Right renal pelvis (tissue), 4 donors: ENCODE results near the gene ADORA2A. TPM values are rescaled to one million over a fixed set of nuclear protein-coding genes. Genes with fewer than 3 reads are reported as not detected.

Experiments
- DNase-seq, 4 donors: peaks; one replicate each; pipeline ENCODE4 v3.0.0-alpha.2; 2013; ENCODE audit warnings: low read depth in 4 of 4, low spot score in 3 of 4, missing footprints in 1 of 4
- polyA plus RNA-seq, 4 donors: library from polyadenylated mRNA; unstranded; fragments of 120-200 nt; gene quantifications; one replicate each; pipeline ENCODE4 v1.2.1, GENCODE V29; 2013; ENCODE audit not compliant: insufficient read length in 4 of 4

The ADORA2A gene
- polyA plus RNA-seq, 4 donors: 7.6 to 9.1 (median 8.3) TPM

DNA sequence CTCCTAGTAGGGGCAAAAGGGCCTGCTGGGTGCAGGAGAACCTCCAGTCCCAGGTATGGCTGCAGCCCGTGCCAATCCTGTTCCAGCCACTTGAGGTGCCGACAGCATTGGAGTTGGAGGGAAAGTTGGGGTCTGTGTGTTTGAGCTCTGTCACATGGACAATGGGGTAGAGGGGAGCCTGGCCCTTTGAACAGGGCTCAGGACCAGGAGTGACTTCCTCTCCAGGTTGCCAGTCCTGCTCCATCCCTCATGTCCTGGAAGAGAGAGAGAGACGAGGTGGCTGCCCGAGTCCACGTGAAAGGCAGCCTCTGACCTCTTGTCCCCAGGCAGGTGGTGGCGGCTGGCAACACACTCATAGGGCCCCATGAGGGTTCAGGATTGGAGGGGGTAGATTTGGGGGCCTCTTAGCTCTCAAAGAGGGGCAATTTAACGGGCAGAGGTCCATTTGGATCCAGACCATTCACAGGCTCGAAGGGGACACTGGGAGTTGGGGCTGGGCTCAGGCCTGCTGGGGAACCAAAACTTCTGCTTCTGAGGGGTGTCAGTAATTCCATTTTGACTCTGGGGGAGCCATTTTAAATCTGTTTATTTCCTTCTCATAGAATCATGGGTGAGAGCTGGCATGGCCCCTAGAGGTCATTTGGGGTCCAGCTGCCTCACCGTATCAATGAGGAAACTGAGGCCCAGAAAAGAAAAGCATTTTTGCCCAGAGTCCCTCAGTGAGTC lies 4.1 kb downstream of the ADORA2A start:
- DNase-seq: no peak

DNA sequence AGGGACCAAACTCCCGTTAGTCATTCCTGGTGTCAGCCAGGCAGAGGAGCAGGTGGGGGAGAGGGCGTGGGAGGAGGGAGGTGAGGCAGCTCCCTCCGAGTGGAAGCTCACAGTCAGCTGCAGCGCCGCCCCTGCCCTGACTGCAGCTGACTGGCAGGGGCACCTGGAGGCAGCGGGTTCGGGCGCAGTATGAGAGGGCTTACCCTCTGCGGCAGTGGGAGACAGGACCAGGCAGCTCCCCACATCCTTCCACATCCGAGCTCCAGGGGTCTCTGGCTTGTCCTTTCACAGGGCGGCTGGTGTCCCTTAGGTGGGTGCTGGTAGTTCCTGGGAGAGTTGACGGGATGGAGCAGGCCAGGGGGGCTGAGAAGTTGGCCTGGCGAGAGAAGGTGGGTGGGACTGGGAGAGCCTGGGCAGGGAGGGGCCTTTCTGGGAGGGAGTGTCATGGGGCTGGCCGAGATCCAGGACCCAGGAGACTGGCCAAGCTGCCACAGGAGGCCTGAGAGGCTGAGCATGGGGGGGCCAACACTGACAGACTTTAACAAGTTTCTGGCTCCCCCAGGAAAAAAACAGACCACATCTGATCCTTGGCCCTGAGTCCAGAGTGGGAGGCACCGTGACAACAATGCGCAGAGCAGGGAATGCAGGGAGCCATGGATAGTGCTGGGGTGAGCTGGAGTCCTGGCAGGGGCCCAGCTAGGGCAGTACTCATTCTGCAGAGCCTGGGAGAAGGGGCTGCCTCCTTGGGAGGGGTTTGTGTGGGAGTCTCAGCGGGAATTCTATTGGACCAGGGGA lies 4.9 kb downstream of the ADORA2A start:
- no peak for DNase-seq

DNA sequence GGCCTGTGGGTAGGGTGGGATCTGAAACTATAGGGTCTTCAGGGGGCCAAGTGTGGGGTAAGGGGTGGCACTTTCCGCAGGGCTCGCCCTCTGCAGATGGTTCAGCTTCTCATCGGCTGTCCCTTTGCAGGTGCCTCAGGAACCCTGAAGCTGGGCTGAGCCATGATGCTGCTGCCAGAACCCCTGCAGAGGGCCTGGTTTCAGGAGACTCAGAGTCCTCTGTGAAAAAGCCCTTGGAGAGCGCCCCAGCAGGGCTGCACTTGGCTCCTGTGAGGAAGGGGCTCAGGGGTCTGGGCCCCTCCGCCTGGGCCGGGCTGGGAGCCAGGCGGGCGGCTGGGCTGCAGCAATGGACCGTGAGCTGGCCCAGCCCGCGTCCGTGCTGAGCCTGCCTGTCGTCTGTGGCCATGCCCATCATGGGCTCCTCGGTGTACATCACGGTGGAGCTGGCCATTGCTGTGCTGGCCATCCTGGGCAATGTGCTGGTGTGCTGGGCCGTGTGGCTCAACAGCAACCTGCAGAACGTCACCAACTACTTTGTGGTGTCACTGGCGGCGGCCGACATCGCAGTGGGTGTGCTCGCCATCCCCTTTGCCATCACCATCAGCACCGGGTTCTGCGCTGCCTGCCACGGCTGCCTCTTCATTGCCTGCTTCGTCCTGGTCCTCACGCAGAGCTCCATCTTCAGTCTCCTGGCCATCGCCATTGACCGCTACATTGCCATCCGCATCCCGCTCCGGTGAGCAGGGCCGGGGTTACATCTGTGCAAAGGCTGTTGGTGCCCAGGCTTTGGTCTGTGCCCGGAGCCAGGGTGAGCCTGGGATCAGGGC lies 5.8 kb downstream of the ADORA2A start:
- no peak for DNase-seq

DNA sequence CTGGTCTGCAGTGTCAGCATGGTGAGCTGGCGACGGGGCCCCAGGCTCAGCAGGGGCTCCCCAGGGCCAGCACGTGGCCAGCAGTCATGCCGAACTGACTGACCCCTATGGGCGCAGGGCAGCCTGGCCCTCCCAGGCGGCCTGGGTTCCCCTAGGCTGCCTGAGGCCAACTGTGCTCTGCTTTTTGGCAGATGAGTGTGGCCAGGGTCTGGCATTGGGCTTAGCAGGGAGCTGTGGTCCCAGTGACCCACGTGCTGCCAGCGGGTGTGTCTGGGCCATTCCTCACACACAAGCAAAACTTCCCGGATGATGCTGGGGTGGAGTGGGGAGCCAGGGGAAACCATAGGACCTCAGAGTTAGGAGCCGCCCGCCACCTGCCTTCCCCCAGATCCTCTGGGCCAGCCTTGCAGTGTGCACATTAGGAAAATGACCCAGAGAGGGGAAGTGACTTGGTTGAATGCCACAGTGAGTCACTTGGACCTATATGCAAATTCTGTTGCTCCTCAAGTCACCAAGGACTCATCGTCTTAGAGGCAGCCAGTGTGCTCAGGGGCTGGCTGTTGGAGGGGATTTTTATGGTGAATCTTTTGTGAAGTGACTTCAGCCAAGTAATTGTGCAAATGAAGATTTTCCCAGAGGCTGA lies 6.5 kb downstream of the ADORA2A start:
- DNase-seq: no peak

DNA sequence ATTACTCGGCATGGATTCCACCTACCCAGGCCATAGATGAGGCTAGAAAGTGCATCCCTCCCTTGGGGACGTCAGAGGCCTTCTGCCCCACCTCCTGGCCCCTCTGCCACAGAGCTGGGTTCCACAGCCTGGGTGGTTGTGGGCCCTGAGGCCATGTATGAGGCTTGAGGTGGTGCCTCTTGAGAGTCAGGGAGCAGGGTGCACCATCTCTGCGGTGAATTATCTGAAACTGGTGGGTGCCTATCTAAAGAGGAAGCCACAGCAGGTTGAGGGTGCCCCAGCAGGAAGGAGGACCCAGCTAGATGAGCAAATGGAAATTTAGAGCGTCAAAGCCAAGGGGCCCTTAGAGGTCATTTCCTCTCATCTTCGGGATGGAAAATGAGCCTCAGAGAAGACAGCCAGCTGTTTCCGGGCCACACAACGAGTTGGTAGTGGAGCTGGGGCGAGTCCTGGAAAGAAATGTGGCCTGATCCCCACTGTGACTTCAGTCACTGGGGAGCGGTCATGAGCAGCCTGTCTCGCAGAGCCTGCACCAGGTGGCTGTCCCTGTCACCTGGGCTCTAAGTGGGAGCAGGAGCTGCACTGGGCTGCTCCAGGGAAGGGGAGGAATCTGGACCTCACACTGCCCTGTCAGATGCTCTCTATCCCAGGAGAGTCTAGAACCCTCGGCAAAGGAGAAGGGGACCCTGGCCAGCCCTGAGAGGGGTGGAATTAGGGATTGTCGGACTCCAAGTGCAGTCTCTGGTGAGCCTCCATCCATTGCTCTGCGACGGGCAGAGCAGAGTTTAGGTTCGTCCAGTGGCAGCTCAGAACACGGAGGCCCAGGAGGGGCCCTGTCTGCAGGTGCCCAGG lies 7.3 kb downstream of the ADORA2A start:
- no peak for DNase-seq

DNA sequence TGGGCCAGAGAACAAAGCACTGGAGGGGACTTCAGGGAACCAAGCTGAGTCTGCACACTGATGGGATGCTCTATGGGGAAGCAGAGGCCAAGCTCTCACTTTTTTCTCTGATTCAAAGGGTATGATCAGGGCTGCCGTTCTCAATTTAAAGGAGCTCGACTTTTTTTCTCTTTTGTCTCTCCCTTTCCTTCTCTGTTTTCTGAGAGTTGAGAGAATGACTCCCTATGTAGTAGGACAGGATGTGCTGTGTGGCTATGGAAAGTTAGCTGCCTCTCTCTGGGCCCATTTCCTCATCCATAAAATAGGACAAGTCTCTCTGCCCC lies 7.9 kb downstream of the ADORA2A start:
- DNase-seq: no peak

DNA sequence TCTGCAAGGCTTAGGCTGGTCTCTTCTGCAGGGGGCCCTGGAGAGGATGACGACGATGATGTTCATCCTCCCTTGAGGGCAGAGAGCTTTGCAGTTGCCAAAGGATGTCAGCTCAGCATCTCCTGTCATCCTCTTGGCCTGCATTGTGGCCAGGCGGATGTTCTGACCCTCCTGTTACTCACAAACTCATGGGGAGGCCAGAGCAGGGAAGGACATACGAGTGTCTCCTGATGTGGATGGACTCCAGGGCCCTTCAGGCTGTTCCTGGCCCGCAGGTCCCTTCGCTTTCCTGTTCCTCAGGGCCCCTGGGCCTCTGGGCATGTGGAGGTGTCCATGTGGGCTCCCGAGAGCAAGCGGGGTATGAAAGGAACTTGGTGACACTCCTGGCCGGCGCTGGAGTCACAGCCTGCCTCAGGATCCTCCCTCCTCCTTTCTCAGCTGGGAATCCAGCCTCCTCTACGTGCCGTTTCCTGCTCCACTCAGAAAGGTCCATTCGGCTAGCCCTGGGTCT lies 8.5 kb downstream of the ADORA2A start:
- no peak for DNase-seq

DNA sequence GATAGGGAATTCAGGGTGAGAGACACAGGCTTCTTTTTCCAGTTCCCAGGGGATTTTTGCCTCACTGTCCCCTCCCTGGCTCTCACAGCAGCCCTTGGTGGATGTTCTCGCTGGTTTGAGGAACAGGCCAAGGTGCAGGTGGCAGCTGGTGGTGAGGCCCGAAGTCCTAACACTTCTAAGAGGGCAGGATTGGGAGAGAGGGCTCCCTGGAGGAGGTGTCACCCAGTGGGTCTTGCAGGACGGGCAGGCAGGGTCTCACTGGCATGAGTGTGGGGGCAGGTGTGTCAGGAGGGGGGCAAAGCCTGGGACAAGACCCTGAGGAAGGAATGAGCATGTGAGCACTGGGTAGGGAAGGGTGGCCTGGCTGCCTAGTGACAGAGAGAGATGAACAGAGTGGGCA lies 9.2 kb downstream of the ADORA2A start:
- DNase-seq: no peak

DNA sequence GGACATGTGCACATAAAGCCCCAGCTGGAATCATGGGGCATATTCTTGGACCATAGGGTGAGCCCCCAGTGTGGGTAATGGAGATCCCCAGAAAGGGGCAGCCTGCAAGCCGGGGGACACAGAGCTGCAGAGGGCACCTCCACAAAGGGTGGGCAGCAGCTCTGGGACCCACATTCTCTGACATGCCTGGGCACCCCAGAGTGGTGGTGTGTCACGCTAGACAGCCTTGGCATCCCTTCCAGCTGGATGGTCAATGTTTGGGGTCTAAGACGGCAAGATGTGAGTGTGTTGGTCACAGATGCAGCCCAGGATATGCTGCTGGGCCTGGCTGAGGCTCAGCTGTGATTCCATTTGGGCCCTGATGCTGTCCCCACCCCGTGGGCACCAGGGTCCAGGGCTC lies 9.7 kb downstream of the ADORA2A start:
- DNase-seq: no peak

DNA sequence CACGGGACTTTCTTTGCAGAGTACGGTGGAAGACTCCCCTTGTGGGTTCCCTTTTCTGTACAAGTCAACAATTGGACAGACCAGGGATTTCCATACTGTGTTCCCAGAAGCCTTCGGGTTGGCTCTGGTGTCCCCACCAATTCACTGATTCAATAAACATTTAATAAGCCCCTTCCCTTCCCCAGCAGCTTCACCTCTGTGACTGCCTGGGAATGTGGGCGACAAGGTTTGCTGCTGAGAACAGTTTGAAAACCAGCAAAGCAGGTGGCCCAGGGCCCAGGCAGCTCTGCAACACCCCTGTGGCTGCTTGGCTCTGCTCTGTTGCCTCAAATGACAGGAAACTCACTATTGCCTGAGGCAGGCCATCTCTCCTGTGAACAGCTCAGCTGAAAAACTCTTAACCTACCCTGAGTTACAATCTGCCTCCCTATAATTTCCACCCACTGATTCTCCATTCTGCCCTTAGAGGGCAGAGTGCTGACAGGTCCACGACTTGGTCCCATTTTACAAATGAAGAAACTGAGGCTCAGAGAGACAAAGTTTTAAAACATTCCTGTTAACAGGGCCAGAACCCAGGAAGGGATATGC lies 10.4 kb downstream of the ADORA2A start:
- DNase-seq: no peak

DNA sequence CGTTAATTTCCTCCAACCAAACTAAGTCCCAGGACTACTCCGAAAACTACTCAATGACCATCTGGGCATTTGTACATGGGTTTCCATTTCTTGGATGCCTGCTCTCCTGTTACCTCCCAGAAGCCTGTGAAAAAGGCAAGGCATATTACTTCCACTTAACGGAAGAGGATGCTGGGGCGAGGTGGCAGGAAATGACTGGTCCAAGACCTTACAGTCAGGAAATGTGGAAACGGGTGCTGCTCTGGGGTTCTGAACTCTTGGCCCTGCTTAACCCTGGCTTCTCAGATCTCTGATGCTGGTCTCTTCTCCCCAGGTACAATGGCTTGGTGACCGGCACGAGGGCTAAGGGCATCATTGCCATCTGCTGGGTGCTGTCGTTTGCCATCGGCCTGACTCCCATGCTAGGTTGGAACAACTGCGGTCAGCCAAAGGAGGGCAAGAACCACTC lies 12.9 kb downstream of the ADORA2A start:
- DNase-seq: no peak

DNA sequence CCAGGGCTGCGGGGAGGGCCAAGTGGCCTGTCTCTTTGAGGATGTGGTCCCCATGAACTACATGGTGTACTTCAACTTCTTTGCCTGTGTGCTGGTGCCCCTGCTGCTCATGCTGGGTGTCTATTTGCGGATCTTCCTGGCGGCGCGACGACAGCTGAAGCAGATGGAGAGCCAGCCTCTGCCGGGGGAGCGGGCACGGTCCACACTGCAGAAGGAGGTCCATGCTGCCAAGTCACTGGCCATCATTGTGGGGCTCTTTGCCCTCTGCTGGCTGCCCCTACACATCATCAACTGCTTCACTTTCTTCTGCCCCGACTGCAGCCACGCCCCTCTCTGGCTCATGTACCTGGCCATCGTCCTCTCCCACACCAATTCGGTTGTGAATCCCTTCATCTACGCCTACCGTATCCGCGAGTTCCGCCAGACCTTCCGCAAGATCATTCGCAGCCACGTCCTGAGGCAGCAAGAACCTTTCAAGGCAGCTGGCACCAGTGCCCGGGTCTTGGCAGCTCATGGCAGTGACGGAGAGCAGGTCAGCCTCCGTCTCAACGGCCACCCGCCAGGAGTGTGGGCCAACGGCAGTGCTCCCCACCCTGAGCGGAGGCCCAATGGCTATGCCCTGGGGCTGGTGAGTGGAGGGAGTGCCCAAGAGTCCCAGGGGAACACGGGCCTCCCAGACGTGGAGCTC lies 13.5 kb downstream of the ADORA2A start:
- DNase-seq: no peak

DNA sequence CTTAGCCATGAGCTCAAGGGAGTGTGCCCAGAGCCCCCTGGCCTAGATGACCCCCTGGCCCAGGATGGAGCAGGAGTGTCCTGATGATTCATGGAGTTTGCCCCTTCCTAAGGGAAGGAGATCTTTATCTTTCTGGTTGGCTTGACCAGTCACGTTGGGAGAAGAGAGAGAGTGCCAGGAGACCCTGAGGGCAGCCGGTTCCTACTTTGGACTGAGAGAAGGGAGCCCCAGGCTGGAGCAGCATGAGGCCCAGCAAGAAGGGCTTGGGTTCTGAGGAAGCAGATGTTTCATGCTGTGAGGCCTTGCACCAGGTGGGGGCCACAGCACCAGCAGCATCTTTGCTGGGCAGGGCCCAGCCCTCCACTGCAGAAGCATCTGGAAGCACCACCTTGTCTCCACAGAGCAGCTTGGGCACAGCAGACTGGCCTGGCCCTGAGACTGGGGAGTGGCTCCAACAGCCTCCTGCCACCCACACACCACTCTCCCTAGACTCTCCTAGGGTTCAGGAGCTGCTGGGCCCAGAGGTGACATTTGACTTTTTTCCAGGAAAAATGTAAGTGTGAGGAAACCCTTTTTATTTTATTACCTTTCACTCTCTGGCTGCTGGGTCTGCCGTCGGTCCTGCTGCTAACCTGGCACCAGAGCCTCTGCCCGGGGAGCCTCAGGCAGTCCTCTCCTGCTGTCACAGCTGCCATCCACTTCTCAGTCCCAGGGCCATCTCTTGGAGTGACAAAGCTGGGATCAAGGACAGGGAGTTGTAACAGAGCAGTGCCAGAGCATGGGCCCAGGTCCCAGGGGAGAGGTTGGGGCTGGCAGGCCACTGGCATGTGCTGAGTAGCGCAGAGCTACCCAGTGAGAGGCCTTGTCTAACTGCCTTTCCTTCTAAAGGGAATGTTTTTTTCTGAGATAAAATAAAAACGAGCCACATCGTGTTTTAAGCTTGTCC lies 14.3 kb downstream of the ADORA2A start:
- no peak for DNase-seq

DNA sequence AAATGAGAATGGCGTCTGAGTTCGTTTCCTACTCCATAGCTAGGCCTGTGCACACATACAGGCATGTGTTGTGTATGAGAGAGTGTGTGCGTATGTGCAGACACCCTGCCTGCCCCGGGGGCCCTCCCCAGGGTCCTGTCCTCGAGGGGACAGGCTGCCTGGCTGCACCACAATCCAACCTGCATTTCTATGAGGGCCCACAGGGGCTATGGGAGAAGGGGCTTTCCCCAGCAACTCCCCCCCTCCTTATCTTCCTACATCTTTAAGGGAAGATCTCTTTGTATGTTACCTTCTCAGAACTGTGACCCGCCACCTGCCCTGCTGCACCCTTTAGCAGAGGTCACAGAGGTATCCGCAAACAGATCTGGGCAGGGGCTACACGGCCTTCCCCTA lies 14.9 kb downstream of the ADORA2A start:
- DNase-seq: no peak

DNA sequence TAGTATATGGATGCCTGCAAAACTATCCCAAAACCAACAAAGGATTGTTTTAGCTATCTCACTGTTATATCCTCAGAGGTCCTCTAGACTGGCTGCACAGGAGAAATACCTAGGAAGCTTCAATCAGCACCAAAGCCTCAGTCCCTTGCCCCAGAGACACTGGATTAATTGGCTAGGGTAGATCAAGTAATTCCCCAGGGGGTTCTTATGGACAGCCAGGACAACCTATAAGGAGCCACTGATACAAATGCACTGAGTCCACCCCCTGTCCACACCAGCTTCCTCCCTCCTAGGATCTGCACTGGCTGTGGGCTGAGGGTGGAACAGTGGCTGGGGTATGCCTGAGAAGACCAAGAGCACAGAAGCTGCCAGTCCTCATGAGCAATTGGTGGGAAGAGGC lies 16.3 kb downstream of the ADORA2A start:
- DNase-seq: no peak

DNA sequence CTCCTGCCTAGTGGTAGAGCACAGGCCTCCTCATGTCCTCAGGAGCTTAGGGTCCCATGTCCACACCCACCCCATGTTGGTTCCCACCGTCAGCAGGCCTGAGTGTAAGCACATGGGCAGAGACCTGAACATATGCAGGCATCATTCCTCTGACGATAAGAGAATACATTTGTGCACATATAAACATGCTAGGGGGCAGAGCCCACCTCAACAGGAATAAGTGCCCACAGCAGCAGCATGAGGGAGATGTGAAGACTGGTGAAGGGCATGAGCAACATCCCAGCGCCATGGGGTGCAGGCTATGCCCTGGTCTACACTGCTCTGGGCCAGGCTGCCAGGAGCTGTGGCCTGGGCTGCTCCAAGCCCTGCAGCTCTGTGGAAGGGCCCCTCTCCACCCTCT lies 16.9 kb downstream of the ADORA2A start:
- no peak for DNase-seq

DNA sequence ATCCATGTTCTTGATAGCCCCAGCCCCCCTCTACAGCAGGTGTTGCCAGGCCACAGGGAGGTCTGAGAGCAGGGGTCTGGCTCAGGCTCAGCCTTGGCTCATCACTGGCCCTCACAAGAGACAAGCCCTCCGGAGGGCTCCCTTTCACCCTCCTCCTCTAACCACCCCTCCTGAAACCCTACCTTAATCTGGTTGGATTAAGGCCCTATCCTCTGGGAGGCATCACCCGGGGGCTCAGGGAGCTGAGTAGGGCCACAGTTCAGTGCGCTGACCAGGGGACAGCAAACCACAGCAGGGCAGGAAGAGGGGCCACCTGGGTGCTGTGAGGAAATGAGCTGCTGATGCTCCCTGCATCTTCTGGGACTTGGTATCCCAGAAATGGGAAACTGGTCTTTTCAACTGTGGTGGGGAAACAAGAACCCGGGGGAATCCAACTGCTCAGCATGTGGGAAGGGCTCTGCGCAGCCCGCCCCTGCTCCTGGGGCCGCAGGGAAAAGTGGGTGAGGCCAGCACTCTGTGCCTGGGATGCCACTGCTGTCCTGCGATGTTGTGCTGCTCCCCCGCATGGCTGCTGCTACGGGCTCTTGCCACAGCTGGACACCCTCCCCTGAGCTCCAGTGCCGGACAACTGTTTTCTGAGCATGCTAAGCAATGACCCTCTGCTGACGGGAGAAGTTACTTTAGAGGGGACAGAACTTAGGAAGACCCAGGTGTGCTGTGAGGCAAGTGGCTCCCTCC lies 17.5 kb downstream of the ADORA2A start:
- DNase-seq: peak in 1 of 4 donors; percentile 60
